ENCODE measurements around the gene CA9.

CA9 gene

GRCh38 chr9:35680331-35681105, 6.8 kb downstream of the CA9 start:
- TF ChIP-seq, protein P1, sequence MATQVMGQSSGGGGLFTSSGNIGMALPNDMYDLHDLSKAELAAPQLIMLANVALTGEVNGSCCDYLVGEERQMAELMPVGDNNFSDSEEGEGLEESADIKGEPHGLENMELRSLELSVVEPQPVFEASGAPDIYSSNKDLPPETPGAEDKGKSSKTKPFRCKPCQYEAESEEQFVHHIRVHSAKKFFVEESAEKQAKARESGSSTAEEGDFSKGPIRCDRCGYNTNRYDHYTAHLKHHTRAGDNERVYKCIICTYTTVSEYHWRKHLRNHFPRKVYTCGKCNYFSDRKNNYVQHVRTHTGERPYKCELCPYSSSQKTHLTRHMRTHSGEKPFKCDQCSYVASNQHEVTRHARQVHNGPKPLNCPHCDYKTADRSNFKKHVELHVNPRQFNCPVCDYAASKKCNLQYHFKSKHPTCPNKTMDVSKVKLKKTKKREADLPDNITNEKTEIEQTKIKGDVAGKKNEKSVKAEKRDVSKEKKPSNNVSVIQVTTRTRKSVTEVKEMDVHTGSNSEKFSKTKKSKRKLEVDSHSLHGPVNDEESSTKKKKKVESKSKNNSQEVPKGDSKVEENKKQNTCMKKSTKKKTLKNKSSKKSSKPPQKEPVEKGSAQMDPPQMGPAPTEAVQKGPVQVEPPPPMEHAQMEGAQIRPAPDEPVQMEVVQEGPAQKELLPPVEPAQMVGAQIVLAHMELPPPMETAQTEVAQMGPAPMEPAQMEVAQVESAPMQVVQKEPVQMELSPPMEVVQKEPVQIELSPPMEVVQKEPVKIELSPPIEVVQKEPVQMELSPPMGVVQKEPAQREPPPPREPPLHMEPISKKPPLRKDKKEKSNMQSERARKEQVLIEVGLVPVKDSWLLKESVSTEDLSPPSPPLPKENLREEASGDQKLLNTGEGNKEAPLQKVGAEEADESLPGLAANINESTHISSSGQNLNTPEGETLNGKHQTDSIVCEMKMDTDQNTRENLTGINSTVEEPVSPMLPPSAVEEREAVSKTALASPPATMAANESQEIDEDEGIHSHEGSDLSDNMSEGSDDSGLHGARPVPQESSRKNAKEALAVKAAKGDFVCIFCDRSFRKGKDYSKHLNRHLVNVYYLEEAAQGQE (IDR thresholded peaks at IDR 0.05; ENCODE audit: low read depth): no peak
- TF ChIP-seq TCF12 (IDR thresholded peaks at IDR 0.05; ENCODE audit: low read depth) (no peak), EGR1 (IDR thresholded peaks at IDR 0.05) (no peak), TEAD4 (IDR thresholded peaks at IDR 0.05) (no peak), YY1 (IDR thresholded peaks at IDR 0.05; ENCODE audit: low read depth) (no peak), CEBPB (IDR thresholded peaks at IDR 0.05) (no peak), RAD21 (IDR thresholded peaks at IDR 0.05; ENCODE audit: low read depth) (no peak), EP300 (IDR thresholded peaks at IDR 0.05; ENCODE audit: borderline replicate concordance) (no peak), MAX (IDR thresholded peaks at IDR 0.05) (no peak), FOXM1 (IDR thresholded peaks at IDR 0.05; ENCODE audit: borderline replicate concordance, low read depth) (no peak), ZBTB7A (IDR thresholded peaks at IDR 0.05; ENCODE audit: low read depth) (no peak)
- TF ChIP-seq, protein P2, sequence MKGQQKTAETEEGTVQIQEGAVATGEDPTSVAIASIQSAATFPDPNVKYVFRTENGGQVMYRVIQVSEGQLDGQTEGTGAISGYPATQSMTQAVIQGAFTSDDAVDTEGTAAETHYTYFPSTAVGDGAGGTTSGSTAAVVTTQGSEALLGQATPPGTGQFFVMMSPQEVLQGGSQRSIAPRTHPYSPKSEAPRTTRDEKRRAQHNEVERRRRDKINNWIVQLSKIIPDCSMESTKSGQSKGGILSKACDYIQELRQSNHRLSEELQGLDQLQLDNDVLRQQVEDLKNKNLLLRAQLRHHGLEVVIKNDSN (IDR thresholded peaks at IDR 0.05): no peak

- no peak for TF ChIP-seq EGR1 (IDR thresholded peaks at IDR 0.05)
- no peak for TF ChIP-seq NFIC (IDR thresholded peaks at IDR 0.05)
- TF ChIP-seq, protein P1 (IDR thresholded peaks at IDR 0.05; ENCODE audit: low read depth): no peak
- TF ChIP-seq TCF12 (IDR thresholded peaks at IDR 0.05; ENCODE audit: low read depth): no peak
- TF ChIP-seq FOXM1 (IDR thresholded peaks at IDR 0.05; ENCODE audit: borderline replicate concordance, low read depth): no peak
- no peak for TF ChIP-seq EP300 (IDR thresholded peaks at IDR 0.05; ENCODE audit: borderline replicate concordance)
- no peak for TF ChIP-seq YY1 (IDR thresholded peaks at IDR 0.05; ENCODE audit: low read depth)
- TF ChIP-seq ZBTB7A (IDR thresholded peaks at IDR 0.05; ENCODE audit: low read depth): no peak
- no peak for TF ChIP-seq CEBPB (IDR thresholded peaks at IDR 0.05)
- no peak for TF ChIP-seq TAF1 (IDR thresholded peaks at IDR 0.05; ENCODE audit: low read depth)
- TF ChIP-seq TEAD4 (IDR thresholded peaks at IDR 0.05): no peak
- TF ChIP-seq, protein P2 (IDR thresholded peaks at IDR 0.05): no peak
- TF ChIP-seq CREB1 (IDR thresholded peaks at IDR 0.05; ENCODE audit: low read depth): no peak
- TF ChIP-seq MAX (IDR thresholded peaks at IDR 0.05): no peak
- no peak for TF ChIP-seq RAD21 (IDR thresholded peaks at IDR 0.05; ENCODE audit: low read depth)
Measured at GRCh38 chr9:35681341-35682002, 7.7 kb downstream of the CA9 start.

DNA sequence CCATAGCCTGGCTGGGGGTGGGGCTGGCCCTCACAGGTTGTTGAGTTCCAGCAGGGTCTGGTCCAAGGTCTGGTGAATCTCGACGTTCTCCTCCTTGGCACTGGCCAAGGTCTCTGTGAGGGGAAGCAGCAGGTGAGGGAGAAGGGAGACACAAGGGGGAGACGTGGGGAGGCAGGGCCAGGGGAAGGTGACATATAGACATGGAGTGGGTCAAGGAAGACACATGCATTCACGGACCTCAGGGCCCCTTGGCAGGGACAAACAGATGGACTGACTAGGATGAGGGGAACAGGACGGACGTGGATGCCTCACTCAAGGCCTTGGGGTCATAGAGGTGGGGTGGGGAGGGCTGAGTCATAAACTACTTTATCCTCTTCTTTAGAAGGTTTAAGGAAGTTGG, 8.3 kb downstream of the CA9 start:
- TF ChIP-seq TCF12 (IDR thresholded peaks at IDR 0.05; ENCODE audit: low read depth): no peak
- no peak for TF ChIP-seq EP300 (IDR thresholded peaks at IDR 0.05; ENCODE audit: borderline replicate concordance)
- no peak for TF ChIP-seq CEBPB (IDR thresholded peaks at IDR 0.05)
- TF ChIP-seq YY1 (IDR thresholded peaks at IDR 0.05; ENCODE audit: low read depth): no peak
- no peak for TF ChIP-seq CREB1 (IDR thresholded peaks at IDR 0.05; ENCODE audit: low read depth)
- TF ChIP-seq ZBTB7A (IDR thresholded peaks at IDR 0.05; ENCODE audit: low read depth): no peak
- no peak for TF ChIP-seq EGR1 (IDR thresholded peaks at IDR 0.05)
- TF ChIP-seq RAD21 (IDR thresholded peaks at IDR 0.05; ENCODE audit: low read depth): no peak
- TF ChIP-seq NFIC (IDR thresholded peaks at IDR 0.05): no peak
- no peak for TF ChIP-seq TAF1 (IDR thresholded peaks at IDR 0.05; ENCODE audit: low read depth)
- no peak for TF ChIP-seq MAX (IDR thresholded peaks at IDR 0.05)
- TF ChIP-seq FOXM1 (IDR thresholded peaks at IDR 0.05; ENCODE audit: borderline replicate concordance, low read depth): no peak
- TF ChIP-seq TEAD4 (IDR thresholded peaks at IDR 0.05): no peak

DNA sequence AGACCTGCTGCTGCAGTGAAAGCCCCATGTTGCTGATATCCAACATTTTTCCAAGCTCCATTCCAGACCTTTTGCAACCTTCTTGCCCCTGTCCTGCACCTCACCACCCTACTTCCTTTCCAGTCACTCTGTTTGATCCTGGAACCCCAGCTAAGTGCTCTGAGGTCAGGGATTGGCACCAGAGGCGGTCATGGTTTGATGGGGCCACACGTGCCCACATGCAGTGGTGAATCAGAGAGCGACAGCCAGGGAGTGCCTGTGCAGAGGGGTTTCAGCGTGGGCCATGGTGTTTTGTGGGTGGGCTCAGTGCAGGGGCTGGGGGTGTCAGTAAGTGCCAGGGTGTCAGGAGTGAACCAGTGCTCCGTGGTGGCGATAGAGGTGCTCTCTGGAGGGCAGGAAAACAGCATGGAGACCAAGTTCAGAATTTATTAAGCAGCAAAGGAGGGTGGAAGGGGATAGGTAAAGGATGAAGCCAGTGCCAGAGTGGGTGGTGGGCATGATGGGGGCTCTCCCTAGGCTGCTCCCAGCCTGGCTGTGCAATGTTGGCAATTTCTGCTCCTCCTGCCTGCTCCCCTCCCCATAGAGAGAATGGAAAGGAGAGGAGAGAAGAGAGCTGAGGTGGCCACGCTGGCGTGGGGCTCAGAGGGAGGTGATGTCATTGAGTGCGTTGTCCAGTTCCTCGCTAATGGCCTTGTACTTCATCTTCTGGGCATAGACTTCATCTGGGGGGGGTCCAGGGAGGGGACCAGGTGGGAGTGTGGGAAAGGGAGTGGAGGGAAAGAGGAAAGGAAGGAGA, 9.0 kb downstream of the CA9 start:
- no peak for TF ChIP-seq EP300 (IDR thresholded peaks at IDR 0.05; ENCODE audit: borderline replicate concordance)
- TF ChIP-seq TAF1 (IDR thresholded peaks at IDR 0.05; ENCODE audit: low read depth): no peak
- TF ChIP-seq CEBPB (IDR thresholded peaks at IDR 0.05): no peak
- no peak for TF ChIP-seq CREB1 (IDR thresholded peaks at IDR 0.05; ENCODE audit: low read depth)
- TF ChIP-seq TCF12 (IDR thresholded peaks at IDR 0.05; ENCODE audit: low read depth): no peak
- TF ChIP-seq, protein P1 (IDR thresholded peaks at IDR 0.05; ENCODE audit: low read depth): no peak
- TF ChIP-seq, protein P2 (IDR thresholded peaks at IDR 0.05): no peak
- TF ChIP-seq ZBTB7A (IDR thresholded peaks at IDR 0.05; ENCODE audit: low read depth): no peak
- TF ChIP-seq YY1 (IDR thresholded peaks at IDR 0.05; ENCODE audit: low read depth): no peak
- no peak for TF ChIP-seq NFIC (IDR thresholded peaks at IDR 0.05)
- no peak for TF ChIP-seq FOXM1 (IDR thresholded peaks at IDR 0.05; ENCODE audit: borderline replicate concordance, low read depth)
- TF ChIP-seq RAD21 (IDR thresholded peaks at IDR 0.05; ENCODE audit: low read depth): no peak
- no peak for TF ChIP-seq MAX (IDR thresholded peaks at IDR 0.05)
- no peak for TF ChIP-seq EGR1 (IDR thresholded peaks at IDR 0.05)
- no peak for TF ChIP-seq TEAD4 (IDR thresholded peaks at IDR 0.05)
